ENCODE data around the gene AUTS2.

Gene AUTS2

DNA sequence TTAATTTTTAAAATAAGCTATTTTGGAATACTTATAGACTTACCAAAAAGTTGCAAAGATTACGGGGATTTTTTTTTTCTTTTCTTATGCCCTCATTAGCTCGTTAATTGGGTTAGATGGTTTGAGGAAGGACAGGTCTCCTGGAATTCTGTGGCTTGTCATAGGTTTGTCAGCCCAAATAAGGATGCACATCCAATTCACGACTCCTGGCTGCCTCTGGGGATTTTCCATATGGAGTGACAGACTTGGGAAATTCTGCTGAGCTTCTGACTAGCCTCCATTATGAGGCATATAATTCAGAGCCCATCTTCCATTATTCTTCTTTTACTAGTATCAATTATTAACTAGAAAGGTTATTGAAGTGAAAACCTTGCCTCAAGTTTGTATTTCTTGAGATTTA lies 102.1 kb downstream of the AUTS2 start:
- DNase-seq (ENCODE audit: low read depth in 1 of 2, low spot score in 1 of 2), result no peak
- Histone ChIP-seq H3K27me3 (ENCODE audit: insufficient read depth, poor library complexity, severe bottlenecking) (no peaks in the 10 kb centered on the region), H3K4me3 (replicated peaks; ENCODE audit: insufficient read depth, low read length) (no peak overlapping the region), H3K27ac (replicated peaks) (no peak overlapping the region)
- TF ChIP-seq POLR2AphosphoS5 (IDR thresholded peaks at IDR 0.05; ENCODE audit: low read depth), result no peak
- TF ChIP-seq, protein P1, sequence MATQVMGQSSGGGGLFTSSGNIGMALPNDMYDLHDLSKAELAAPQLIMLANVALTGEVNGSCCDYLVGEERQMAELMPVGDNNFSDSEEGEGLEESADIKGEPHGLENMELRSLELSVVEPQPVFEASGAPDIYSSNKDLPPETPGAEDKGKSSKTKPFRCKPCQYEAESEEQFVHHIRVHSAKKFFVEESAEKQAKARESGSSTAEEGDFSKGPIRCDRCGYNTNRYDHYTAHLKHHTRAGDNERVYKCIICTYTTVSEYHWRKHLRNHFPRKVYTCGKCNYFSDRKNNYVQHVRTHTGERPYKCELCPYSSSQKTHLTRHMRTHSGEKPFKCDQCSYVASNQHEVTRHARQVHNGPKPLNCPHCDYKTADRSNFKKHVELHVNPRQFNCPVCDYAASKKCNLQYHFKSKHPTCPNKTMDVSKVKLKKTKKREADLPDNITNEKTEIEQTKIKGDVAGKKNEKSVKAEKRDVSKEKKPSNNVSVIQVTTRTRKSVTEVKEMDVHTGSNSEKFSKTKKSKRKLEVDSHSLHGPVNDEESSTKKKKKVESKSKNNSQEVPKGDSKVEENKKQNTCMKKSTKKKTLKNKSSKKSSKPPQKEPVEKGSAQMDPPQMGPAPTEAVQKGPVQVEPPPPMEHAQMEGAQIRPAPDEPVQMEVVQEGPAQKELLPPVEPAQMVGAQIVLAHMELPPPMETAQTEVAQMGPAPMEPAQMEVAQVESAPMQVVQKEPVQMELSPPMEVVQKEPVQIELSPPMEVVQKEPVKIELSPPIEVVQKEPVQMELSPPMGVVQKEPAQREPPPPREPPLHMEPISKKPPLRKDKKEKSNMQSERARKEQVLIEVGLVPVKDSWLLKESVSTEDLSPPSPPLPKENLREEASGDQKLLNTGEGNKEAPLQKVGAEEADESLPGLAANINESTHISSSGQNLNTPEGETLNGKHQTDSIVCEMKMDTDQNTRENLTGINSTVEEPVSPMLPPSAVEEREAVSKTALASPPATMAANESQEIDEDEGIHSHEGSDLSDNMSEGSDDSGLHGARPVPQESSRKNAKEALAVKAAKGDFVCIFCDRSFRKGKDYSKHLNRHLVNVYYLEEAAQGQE (IDR thresholded peaks at IDR 0.05; ENCODE audit: insufficient replicate concordance, low read depth), result no peak
- TF ChIP-seq GABPA (IDR thresholded peaks at IDR 0.05; ENCODE audit: low read depth), result no peak
- TF ChIP-seq, protein P2, sequence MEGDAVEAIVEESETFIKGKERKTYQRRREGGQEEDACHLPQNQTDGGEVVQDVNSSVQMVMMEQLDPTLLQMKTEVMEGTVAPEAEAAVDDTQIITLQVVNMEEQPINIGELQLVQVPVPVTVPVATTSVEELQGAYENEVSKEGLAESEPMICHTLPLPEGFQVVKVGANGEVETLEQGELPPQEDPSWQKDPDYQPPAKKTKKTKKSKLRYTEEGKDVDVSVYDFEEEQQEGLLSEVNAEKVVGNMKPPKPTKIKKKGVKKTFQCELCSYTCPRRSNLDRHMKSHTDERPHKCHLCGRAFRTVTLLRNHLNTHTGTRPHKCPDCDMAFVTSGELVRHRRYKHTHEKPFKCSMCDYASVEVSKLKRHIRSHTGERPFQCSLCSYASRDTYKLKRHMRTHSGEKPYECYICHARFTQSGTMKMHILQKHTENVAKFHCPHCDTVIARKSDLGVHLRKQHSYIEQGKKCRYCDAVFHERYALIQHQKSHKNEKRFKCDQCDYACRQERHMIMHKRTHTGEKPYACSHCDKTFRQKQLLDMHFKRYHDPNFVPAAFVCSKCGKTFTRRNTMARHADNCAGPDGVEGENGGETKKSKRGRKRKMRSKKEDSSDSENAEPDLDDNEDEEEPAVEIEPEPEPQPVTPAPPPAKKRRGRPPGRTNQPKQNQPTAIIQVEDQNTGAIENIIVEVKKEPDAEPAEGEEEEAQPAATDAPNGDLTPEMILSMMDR (IDR thresholded peaks at IDR 0.05; ENCODE audit: insufficient read depth, low read length), result no peak
- TF ChIP-seq SPI1 (IDR thresholded peaks at IDR 0.05; ENCODE audit: borderline replicate concordance, low read depth), result no peak

DNA sequence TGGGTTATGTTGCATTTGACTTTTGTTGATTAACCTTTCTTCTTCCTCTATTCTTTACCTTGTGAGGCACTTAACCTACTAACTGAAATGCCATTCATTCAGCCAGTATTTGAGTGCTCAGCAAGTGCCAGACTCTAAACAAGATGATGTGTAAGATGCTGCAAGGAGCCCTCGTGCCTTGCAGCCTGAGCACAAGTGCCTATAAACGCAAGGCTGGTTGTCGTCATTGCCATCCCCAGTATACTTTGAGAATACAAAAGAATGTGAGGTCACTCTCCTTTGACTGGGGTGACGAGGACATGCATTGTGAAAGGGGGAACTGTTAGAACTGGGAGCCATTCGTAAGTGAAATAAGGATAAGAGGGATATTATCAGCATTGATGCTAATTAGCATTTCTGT lies 103.0 kb downstream of the AUTS2 start:
- no peak overlapping the region for H3K27ac ChIP-seq (replicated peaks)
- TF ChIP-seq, protein P2 (IDR thresholded peaks at IDR 0.05; ENCODE audit: insufficient read depth, low read length), result no peak
- TF ChIP-seq GABPA (IDR thresholded peaks at IDR 0.05; ENCODE audit: low read depth) (no peak), SPI1 (IDR thresholded peaks at IDR 0.05; ENCODE audit: borderline replicate concordance, low read depth) (no peak), POLR2AphosphoS5 (IDR thresholded peaks at IDR 0.05; ENCODE audit: low read depth) (no peak)
- TF ChIP-seq, protein P1 (IDR thresholded peaks at IDR 0.05; ENCODE audit: insufficient replicate concordance, low read depth), result no peak
- H3K4me3 ChIP-seq (replicated peaks; ENCODE audit: insufficient read depth, low read length), result no peak overlapping the region
- DNase-seq (ENCODE audit: low read depth in 1 of 2, low spot score in 1 of 2), result no peak
- H3K27me3 ChIP-seq (ENCODE audit: insufficient read depth, poor library complexity, severe bottlenecking), result no peaks in the 10 kb centered on the region

DNA sequence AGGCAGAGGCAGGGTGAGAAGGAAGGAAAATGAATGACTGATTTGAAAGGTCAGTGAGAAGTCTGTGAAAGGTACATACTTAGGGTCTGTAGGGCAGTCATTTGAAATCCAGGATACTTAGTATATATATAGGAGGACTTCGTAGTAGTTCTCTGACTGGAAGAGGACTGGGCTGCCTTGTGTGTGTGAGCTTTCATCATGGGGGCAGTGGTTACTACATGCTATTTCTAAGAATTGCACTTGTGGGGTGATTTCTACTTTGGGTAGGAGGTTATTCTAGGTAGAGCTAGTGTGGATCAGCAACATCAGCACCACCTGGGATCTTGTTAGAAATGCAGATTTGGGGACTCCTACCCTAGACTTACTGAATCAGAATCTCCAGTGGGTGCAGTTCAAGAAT lies 104.1 kb downstream of the AUTS2 start:
- H3K4me3 ChIP-seq (replicated peaks; ENCODE audit: insufficient read depth, low read length), result no peak overlapping the region
- H3K27me3 ChIP-seq (ENCODE audit: insufficient read depth, poor library complexity, severe bottlenecking), result no peaks in the 10 kb centered on the region
- no peak overlapping the region for H3K27ac ChIP-seq (replicated peaks)
- TF ChIP-seq POLR2AphosphoS5 (IDR thresholded peaks at IDR 0.05; ENCODE audit: low read depth) (no peak), GABPA (IDR thresholded peaks at IDR 0.05; ENCODE audit: low read depth) (no peak), SPI1 (IDR thresholded peaks at IDR 0.05; ENCODE audit: borderline replicate concordance, low read depth) (no peak)
- TF ChIP-seq, protein P1 (IDR thresholded peaks at IDR 0.05; ENCODE audit: insufficient replicate concordance, low read depth), result no peak
- TF ChIP-seq, protein P2 (IDR thresholded peaks at IDR 0.05; ENCODE audit: insufficient read depth, low read length), result no peak
- no peak for DNase-seq (ENCODE audit: low read depth in 1 of 2, low spot score in 1 of 2)

Measured in HL-60 (cell line).